GM18951 (cell line): ENCODE data around the gene MUC2.

ENCODE experiments used
- POLR2A ChIP-seq: IDR thresholded peaks from 4 replicates; pipeline ENCODE4 v1.6.1; 2011; ENCODE audit warnings: mild to moderate bottlenecking; ENCODE audit not compliant: insufficient read length, insufficient read depth; ENCODE audit errors: extremely low read depth
- in situ Hi-C: fragments of 300-500 bp; cut with MboI; formaldehyde crosslinking; loops from one replicate; pipeline ENCODE4 v1.12.0; 2022; ENCODE audit warnings: low sequenced_read_pairs, mixed read lengths, inconsistent platforms; ENCODE audit not compliant: unreplicated experiment

The MUC2 gene

GRCh38 chr11:1031121-1031899 is 43.4 kb upstream of the MUC2 start:
- TF ChIP-seq POLR2A, result no peak
- in situ Hi-C loops, result loop anchor here (25.0 kb wide), 1 partner anchor 144 kb away; no protein-coding TSS in a partner anchor

- no peak for TF ChIP-seq POLR2A
- in situ Hi-C loops, result loop anchor here (25.0 kb wide), 1 partner anchor 145 kb away; no protein-coding TSS in a partner anchor
Observed at GRCh38 chr11:1032310-1032891, 42.3 kb upstream of the MUC2 start.

GRCh38 chr11:1033016-1033798 is 41.5 kb upstream of the MUC2 start:
- TF ChIP-seq POLR2A, result no peak
- in situ Hi-C loops, result loop anchor here (25.0 kb wide), 1 partner anchor 146 kb away; no protein-coding TSS in a partner anchor

GRCh38 chr11:1034001-1034400 is 40.7 kb upstream of the MUC2 start:
- TF ChIP-seq POLR2A, result no peak
- in situ Hi-C loops, result loop anchor here (25.0 kb wide), 1 partner anchor 147 kb away; no protein-coding TSS in a partner anchor

- TF ChIP-seq POLR2A, result no peak
- in situ Hi-C loops, result loop anchor here (25.0 kb wide), 1 partner anchor 147 kb away; no protein-coding TSS in a partner anchor
Observed at GRCh38 chr11:1034456-1035295, 40.0 kb upstream of the MUC2 start.

DNA sequence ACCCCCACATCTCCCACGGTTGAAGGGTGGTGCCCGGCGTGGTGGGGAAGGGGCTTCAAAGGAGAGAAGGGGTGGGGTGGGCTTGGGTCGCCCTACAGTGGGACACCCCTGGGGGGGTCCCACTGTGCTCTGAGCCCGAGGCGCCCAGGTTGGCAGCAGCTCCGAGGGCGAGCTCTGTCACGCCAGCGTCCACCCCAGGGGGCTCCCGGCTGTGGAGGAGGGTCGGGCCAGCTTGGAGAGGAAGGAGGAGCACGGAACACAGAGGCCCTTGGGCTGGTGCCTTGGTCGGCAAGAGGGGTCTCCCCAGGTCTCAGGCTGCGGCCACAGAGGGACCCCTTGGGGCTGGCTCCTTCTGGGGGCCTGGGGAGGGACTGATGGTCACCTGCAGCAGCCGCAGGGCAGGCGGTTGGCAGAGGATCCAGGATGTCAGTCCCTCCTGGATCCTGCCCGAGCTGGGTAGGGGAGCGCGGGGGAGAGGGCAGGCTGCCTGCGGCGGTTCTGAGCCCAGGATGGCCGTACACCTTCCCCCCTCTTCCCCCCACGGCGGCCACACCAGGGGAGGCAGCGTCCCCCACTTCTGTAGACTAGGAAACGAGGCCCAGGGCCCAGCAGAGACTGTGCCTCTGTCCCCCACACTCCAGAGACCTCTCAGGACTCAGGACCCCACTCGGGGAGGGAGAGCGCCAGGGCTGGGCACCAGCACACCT is 38.9 kb upstream of the MUC2 start:
- no peak for TF ChIP-seq POLR2A
- in situ Hi-C loops, result loop anchor here (25.0 kb wide), 1 partner anchor 148 kb away; no protein-coding TSS in a partner anchor

GRCh38 chr11:1036303-1036923 is 38.3 kb upstream of the MUC2 start, which contains the start of gene MUC6:
MUC6 (minus strand) TSS chr11:1036718; CDS start chr11:1036655, 63 bp downstream.
- in situ Hi-C loops, result loop anchor here (25.0 kb wide), 1 partner anchor 149 kb away; no protein-coding TSS in a partner anchor
- TF ChIP-seq POLR2A, result no peak

DNA sequence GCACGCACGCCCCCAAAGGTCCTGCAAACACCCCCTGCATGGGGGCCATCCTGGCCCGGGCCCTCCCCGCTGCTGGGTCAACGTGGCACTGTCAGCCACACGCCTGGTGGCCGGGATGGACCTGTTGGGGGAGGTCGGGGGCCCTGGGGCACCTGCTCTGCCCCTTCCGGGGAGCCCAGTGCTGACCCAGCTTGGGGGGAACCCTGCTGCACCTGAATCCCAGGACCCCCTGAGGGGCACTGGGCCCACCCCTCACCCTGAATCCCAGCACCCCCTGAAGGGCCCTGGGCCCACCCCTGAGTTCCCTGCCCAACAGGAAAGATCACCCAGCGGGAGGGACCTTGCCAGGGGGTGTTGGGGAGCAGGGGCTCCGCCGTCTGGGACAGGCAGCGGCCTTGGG is 37.7 kb upstream of the MUC2 start:
- TF ChIP-seq POLR2A, result no peak
- in situ Hi-C loops, result loop anchor here (25.0 kb wide), 1 partner anchor 150 kb away; no protein-coding TSS in a partner anchor

GRCh38 chr11:1037506-1038055 is 37.1 kb upstream of the MUC2 start:
- no peak for TF ChIP-seq POLR2A
- in situ Hi-C loops, result loop anchor here (25.0 kb wide), 1 partner anchor 150 kb away; no protein-coding TSS in a partner anchor

DNA sequence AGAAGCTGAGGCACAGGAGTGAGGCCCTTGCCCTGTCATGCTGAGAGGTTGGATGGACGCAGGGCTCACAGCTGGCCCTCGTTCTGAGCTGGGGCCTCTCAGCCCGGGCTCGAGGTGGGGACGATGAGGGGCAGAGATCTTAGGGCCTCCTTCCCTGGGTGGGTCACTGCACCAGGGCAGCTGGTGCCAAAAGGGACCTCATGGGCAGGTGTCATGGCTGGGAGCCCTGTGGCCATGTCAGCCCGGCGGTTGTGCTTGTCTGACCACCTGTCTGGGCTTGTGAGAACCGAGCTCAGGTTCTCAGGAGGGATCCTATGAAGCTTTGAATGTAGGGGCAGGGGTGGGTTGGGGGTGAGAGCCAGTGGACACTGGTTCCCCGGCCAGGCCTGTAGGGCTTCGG is 36.3 kb upstream of the MUC2 start:
- in situ Hi-C loops, result loop anchor here (25.0 kb wide), 1 partner anchor 151 kb away; no protein-coding TSS in a partner anchor
- no peak for TF ChIP-seq POLR2A

DNA sequence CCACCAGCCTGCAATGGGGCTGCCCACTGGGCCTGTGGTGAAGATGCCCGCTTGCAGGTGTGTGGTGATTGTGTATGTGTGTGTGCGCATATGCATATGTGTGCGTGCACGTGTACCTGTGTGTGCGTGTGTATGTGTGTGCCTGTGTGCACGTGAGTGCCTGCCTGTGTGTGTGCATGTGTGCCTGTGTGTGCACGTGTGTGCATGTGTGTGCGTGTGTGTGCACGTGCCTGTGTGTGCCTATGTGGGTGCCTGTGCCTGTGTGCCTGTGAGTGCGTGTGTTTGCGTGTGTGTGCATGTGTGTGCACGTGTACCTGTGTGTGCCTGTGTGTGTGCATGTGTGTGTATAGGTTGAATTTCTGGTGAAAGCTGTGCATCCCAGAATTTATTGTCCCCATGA is 35.8 kb upstream of the MUC2 start:
- in situ Hi-C loops, result loop anchor here (25.0 kb wide), 1 partner anchor 152 kb away; no protein-coding TSS in a partner anchor
- TF ChIP-seq POLR2A, result no peak
